IPS-18c (cell line): ENCODE results near the gene MSX1.

Experiments
- H3K4me3 ChIP-seq: 2 replicates; pipeline ENCODE4 v1.7.0; 2013; ENCODE audit warnings: low read depth, mild to moderate bottlenecking, low read length, moderate library complexity; ENCODE audit not compliant: insufficient read depth
- H3K9me3 ChIP-seq: one replicate; pipeline ENCODE4 v1.6.1; 2013; ENCODE audit warnings: mild to moderate bottlenecking, low read length, moderate library complexity; ENCODE audit not compliant: control insufficient read depth, insufficient read depth

The MSX1 gene

GRCh38 chr4:4874254-4874653, 14.8 kb downstream of the MSX1 start:
- peaks cover 3% of the 10 kb centered on the region for H3K9me3 ChIP-seq
- no peak overlapping the region for H3K4me3 ChIP-seq

- H3K9me3 ChIP-seq, result peaks cover 2% of the 10 kb centered on the region
- H3K4me3 ChIP-seq, result no peak overlapping the region
These were observed 15.7 kb downstream of the MSX1 start for GRCh38 chr4:4875147-4875546.

- H3K4me3 ChIP-seq, result no peak overlapping the region
These were observed 16.1 kb downstream of the MSX1 start for GRCh38 chr4:4875611-4876010.

GRCh38 chr4:4876945-4877661, 17.6 kb downstream of the MSX1 start:
- Histone ChIP-seq H3K4me3 (no peak overlapping the region), H3K9me3 (peaks cover 2% of the 10 kb centered on the region)

More at GRCh38 chr4:4875611-4876010, 16.1 kb downstream of the MSX1 start:
- peaks cover 2% of the 10 kb centered on the region for H3K9me3 ChIP-seq

GRCh38 chr4:4880492-4880891, 21.0 kb downstream of the MSX1 start:
- Histone ChIP-seq H3K9me3 (no peaks in the 10 kb centered on the region), H3K4me3 (no peak overlapping the region)

- H3K9me3 ChIP-seq, result no peaks in the 10 kb centered on the region
- H3K4me3 ChIP-seq, result no peak overlapping the region
These were observed 22.0 kb downstream of the MSX1 start for GRCh38 chr4:4881432-4881831.

- Histone ChIP-seq H3K4me3 (no peak overlapping the region), H3K9me3 (no peaks in the 10 kb centered on the region)
These were observed 25.1 kb downstream of the MSX1 start for GRCh38 chr4:4884611-4885010.

GRCh38 chr4:4887426-4887825, 28.0 kb downstream of the MSX1 start:
- no peak overlapping the region for H3K4me3 ChIP-seq
- H3K9me3 ChIP-seq, result no peaks in the 10 kb centered on the region

- H3K4me3 ChIP-seq, result no peak overlapping the region
- no peaks in the 10 kb centered on the region for H3K9me3 ChIP-seq
These were observed 29.2 kb downstream of the MSX1 start for GRCh38 chr4:4888695-4889094.

GRCh38 chr4:4889781-4890180, 30.3 kb downstream of the MSX1 start:
- H3K4me3 ChIP-seq, result no peak overlapping the region
- H3K9me3 ChIP-seq, result no peaks in the 10 kb centered on the region

GRCh38 chr4:4890574-4891255, 31.2 kb downstream of the MSX1 start:
- Histone ChIP-seq H3K9me3 (no peaks in the 10 kb centered on the region), H3K4me3 (no peak overlapping the region)

GRCh38 chr4:4893721-4894120, 34.3 kb downstream of the MSX1 start:
- H3K9me3 ChIP-seq, result no peaks in the 10 kb centered on the region
- H3K4me3 ChIP-seq, result no peak overlapping the region

- no peak overlapping the region for H3K4me3 ChIP-seq
These were observed 39.9 kb downstream of the MSX1 start for GRCh38 chr4:4899202-4899925.

GRCh38 chr4:4901877-4902276, 42.4 kb downstream of the MSX1 start:
- Histone ChIP-seq H3K9me3 (no peaks in the 10 kb centered on the region), H3K4me3 (no peak overlapping the region)

More at GRCh38 chr4:4899202-4899925, 39.9 kb downstream of the MSX1 start:
- H3K9me3 ChIP-seq, result no peaks in the 10 kb centered on the region

- no peak overlapping the region for H3K4me3 ChIP-seq
These were observed 52.7 kb downstream of the MSX1 start for GRCh38 chr4:4912155-4912554.

GRCh38 chr4:4913147-4913561, 53.7 kb downstream of the MSX1 start:
- Histone ChIP-seq H3K9me3 (no peaks in the 10 kb centered on the region), H3K4me3 (no peak overlapping the region)

More at GRCh38 chr4:4912155-4912554, 52.7 kb downstream of the MSX1 start:
- no peaks in the 10 kb centered on the region for H3K9me3 ChIP-seq
